Trophoblast cell (in vitro differentiated cells and primary cell): ENCODE results near the gene TMEM244.
"Not testable (repeated sequence)": the region's sequence is repeated elsewhere in the genome, so short reads cannot be mapped to it uniquely, and the experiment has no call there.

Experiments
- DNase-seq, 2 donors: peaks; one replicate each; pipeline ENCODE4 v3.0.0-alpha.2; 2016
- H2AFZ ChIP-seq: 2 replicates; pipeline ENCODE4 v1.6.1; 2013; ENCODE audit warnings: low read length, moderate library complexity, mild to moderate bottlenecking; ENCODE audit not compliant: insufficient read depth, poor library complexity
- H2AK5ac ChIP-seq: 2 replicates; pipeline ENCODE4 v1.6.1; 2013; ENCODE audit warnings: mild to moderate bottlenecking, low read length
- H2BK120ac ChIP-seq: 2 replicates; pipeline ENCODE4 v1.6.1; 2013; ENCODE audit warnings: low read length, mild to moderate bottlenecking, moderate library complexity; ENCODE audit not compliant: insufficient read depth, poor library complexity
- H2BK12ac ChIP-seq: 2 replicates; pipeline ENCODE4 v1.6.1; 2013; ENCODE audit warnings: mild to moderate bottlenecking, low read length, moderate library complexity
- H2BK5ac ChIP-seq: 2 replicates; pipeline ENCODE4 v1.6.1; 2013; ENCODE audit warnings: low read length, low read depth, moderate library complexity, mild to moderate bottlenecking; ENCODE audit not compliant: poor library complexity
- H3K14ac ChIP-seq: 2 replicates; pipeline ENCODE4 v1.6.1; 2013; ENCODE audit warnings: mild to moderate bottlenecking, low read length
- H3K18ac ChIP-seq: 2 replicates; pipeline ENCODE4 v1.6.1; 2013; ENCODE audit warnings: mild to moderate bottlenecking, low read length
- H3K23ac ChIP-seq: 2 replicates; pipeline ENCODE4 v1.6.1; 2013; ENCODE audit warnings: low read length
- H3K27ac ChIP-seq: 2 replicates; pipeline ENCODE4 v1.5.1; 2013; ENCODE audit warnings: low read depth, mild to moderate bottlenecking, inconsistent platforms, low read length, moderate library complexity
- H3K27me3 ChIP-seq: 2 replicates; pipeline ENCODE4 v1.6.1; 2013; ENCODE audit warnings: inconsistent platforms, mild to moderate bottlenecking, low read length, moderate library complexity; ENCODE audit not compliant: insufficient read depth
- H3K36me3 ChIP-seq, 2 experiments: 1 replicate in 1 of 2; 2 replicates in 1 of 2; pipeline ENCODE4 v1.6.1; 2013; ENCODE audit warnings: low read length in 2 of 2, mild to moderate bottlenecking in 2 of 2, moderate library complexity in 1 of 2; ENCODE audit not compliant: insufficient read depth in 2 of 2, control insufficient read depth in 1 of 2
- H3K4ac ChIP-seq: 2 replicates; pipeline ENCODE4 v1.6.1; 2013; ENCODE audit warnings: low read depth, mild to moderate bottlenecking, low read length, moderate library complexity
- H3K4me1 ChIP-seq, 2 experiments: 1 replicate in 1 of 2; 2 replicates in 1 of 2; pipeline ENCODE4 v1.6.1; 2013; ENCODE audit warnings: low read length in 2 of 2, mild to moderate bottlenecking in 2 of 2, moderate library complexity in 1 of 2; ENCODE audit not compliant: insufficient read depth in 2 of 2, control insufficient read depth in 1 of 2
- H3K4me2 ChIP-seq: 2 replicates; pipeline ENCODE4 v1.6.1; 2013; ENCODE audit warnings: inconsistent platforms, mild to moderate bottlenecking, low read length, moderate library complexity
- H3K4me3 ChIP-seq: 2 replicates; pipeline ENCODE4 v1.5.1; 2013; ENCODE audit warnings: mild to moderate bottlenecking, low read depth, low read length, inconsistent platforms
- H3K79me1 ChIP-seq: one replicate; pipeline ENCODE4 v1.6.1; 2013; ENCODE audit warnings: low read length
- H3K79me2 ChIP-seq: 2 replicates; pipeline ENCODE4 v1.6.1; 2013; ENCODE audit warnings: low read length, mild to moderate bottlenecking; ENCODE audit not compliant: control insufficient read depth, insufficient read depth, poor library complexity
- H3K9ac ChIP-seq: 2 replicates; pipeline ENCODE4 v1.6.1; 2013; ENCODE audit warnings: mild to moderate bottlenecking, low read length
- H3K9me3 ChIP-seq: 2 replicates; pipeline ENCODE4 v1.6.1; 2013; ENCODE audit warnings: low read depth, mild to moderate bottlenecking, control low read depth, inconsistent platforms, low read length; ENCODE audit not compliant: insufficient read depth
- H4K12ac ChIP-seq: 2 replicates; pipeline ENCODE4 v1.6.1; 2013; ENCODE audit warnings: low read depth, mild to moderate bottlenecking, low read length, moderate library complexity
- H4K8ac ChIP-seq: 2 replicates; pipeline ENCODE4 v1.6.1; 2013; ENCODE audit warnings: low read depth, mild to moderate bottlenecking, low read length, moderate library complexity
- H4K91ac ChIP-seq: one replicate; pipeline ENCODE4 v1.6.1; 2013; ENCODE audit warnings: low read depth, mild to moderate bottlenecking, low read length, moderate library complexity
- WGBS: extraction: QIAGEN DNeasy Blood & Tissue Kit; methylation state at CpG from one replicate; pipeline ENCODE4 v1.1.7; 2013; ENCODE audit warnings: missing lambda C conversion rate; ENCODE audit not compliant: insufficient read length, insufficient coverage; ENCODE audit errors: extremely low coverage; 5-methylcytosine and 5-hydroxymethylcytosine counted together

The TMEM244 gene

DNA sequence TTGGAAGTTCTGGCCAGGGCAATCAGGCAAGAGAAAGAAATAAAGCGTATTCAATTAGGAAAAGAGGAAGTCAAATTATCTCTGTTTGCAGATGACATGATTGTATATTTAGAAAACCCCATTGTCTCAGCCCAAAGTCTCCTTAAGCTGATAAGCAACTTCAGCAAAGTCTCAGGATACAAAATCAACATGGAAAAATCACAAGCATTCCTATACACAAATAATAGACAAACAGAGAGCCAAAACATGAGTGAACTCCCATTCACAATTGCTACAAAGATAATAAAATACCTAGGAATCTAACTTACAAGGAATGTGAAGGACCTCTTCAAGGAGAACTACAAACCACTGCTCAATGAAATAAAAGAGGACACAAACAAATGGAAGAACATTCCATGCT lies 21.6 kb downstream of the TMEM244 start:
- H4K12ac ChIP-seq, H2BK120ac ChIP-seq, H3K4me2 ChIP-seq, H3K36me3 ChIP-seq, H3K79me2 ChIP-seq, DNase-seq, H2BK12ac ChIP-seq, H2AK5ac ChIP-seq, H4K8ac ChIP-seq, H3K27ac ChIP-seq, H3K4me1 ChIP-seq, H4K91ac ChIP-seq, H3K4me3 ChIP-seq, H2AFZ ChIP-seq, H3K23ac ChIP-seq, H3K9ac ChIP-seq, H3K79me1 ChIP-seq, H2BK5ac ChIP-seq, H3K9me3 ChIP-seq, H3K14ac ChIP-seq, H3K27me3 ChIP-seq, H3K4ac ChIP-seq, H3K18ac ChIP-seq: not testable (repeated sequence)
- WGBS: no CpG with 5 or more reads among the region's 1 CpG

DNA sequence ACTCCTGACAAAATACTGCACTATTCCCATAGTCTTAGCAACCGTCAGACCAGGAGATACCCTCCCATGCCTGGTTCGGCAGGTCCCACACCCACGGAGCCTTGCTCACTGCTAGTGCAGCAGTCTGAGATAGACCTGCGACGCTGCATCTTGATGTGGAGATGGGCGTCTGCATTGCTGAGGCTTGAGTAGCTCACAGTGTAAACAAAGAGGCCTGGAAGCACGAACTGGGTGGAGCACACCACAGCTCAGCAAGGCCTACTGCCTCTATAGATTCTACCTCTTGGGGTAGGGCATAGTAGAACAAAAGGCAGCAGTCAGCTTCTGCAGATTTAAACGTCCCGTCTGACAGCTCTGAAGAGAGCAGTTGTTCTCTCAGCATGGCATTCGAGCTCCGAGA lies 25.4 kb downstream of the TMEM244 start:
- Histone ChIP-seq H3K4ac (no peak overlapping the region), H2BK120ac (no peak overlapping the region), H3K23ac (no peak overlapping the region), H4K91ac (no peak overlapping the region), H3K27ac (no peak overlapping the region), H3K18ac (no peak overlapping the region), H3K4me2 (no peak overlapping the region), H3K14ac (no peak overlapping the region), H2AFZ (no peak overlapping the region), H2BK5ac (no peak overlapping the region), H3K9ac (no peak overlapping the region), H3K36me3 (no peaks in the 10 kb centered on the region), H3K79me1 (no peaks in the 10 kb centered on the region), H4K12ac (no peak overlapping the region), H3K27me3 (no peaks in the 10 kb centered on the region), H3K9me3 (peaks cover 3% of the 10 kb centered on the region), H2AK5ac (no peak overlapping the region), H3K79me2 (no peaks in the 10 kb centered on the region), H4K8ac (no peak overlapping the region), H3K4me1 (no peaks in the 10 kb centered on the region), H2BK12ac (no peak overlapping the region), H3K4me3 (no peak overlapping the region)
- no peak for DNase-seq
- WGBS: no CpG with 5 or more reads among the region's 11 CpGs

DNA sequence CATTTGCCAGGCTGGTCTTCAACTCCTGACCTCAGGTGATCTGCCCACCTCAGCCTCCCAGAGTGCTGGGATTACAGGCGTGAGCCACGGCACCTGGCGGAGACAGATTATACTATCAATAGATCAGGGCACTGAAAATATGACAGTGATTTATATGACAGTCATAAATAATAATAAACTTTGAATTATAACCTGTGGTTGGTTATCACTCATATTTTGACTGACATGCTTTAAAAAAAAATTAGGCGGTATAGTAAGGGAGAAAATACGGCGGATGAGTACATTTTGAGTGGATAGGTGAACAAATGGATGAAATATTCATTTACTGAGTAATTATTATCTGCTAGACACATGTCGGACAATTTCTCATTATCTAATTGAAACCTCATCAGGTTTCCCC lies 28.8 kb downstream of the TMEM244 start:
- no peak overlapping the region for H4K91ac ChIP-seq
- H3K9ac ChIP-seq: no peak overlapping the region
- H3K9me3 ChIP-seq: peaks cover 3% of the 10 kb centered on the region
- no peak overlapping the region for H2BK5ac ChIP-seq
- no peak overlapping the region for H2BK12ac ChIP-seq
- H4K12ac ChIP-seq: no peak overlapping the region
- H3K4me2 ChIP-seq: no peak overlapping the region
- no peak overlapping the region for H2BK120ac ChIP-seq
- no peak overlapping the region for H3K14ac ChIP-seq
- WGBS: no CpG with 5 or more reads among the region's 7 CpGs
- no peak overlapping the region for H4K8ac ChIP-seq
- H3K4me3 ChIP-seq: no peak overlapping the region
- H3K4me1 ChIP-seq: no peaks in the 10 kb centered on the region
- no peak overlapping the region for H3K23ac ChIP-seq
- H3K36me3 ChIP-seq: no peaks in the 10 kb centered on the region
- no peak overlapping the region for H3K18ac ChIP-seq
- H2AK5ac ChIP-seq: no peak overlapping the region
- no peak overlapping the region for H2AFZ ChIP-seq
- no peak overlapping the region for H3K4ac ChIP-seq
- H3K27me3 ChIP-seq: no peaks in the 10 kb centered on the region
- no peak overlapping the region for H3K27ac ChIP-seq
- H3K79me1 ChIP-seq: no peaks in the 10 kb centered on the region
- DNase-seq: no peak
- no peaks in the 10 kb centered on the region for H3K79me2 ChIP-seq

DNA sequence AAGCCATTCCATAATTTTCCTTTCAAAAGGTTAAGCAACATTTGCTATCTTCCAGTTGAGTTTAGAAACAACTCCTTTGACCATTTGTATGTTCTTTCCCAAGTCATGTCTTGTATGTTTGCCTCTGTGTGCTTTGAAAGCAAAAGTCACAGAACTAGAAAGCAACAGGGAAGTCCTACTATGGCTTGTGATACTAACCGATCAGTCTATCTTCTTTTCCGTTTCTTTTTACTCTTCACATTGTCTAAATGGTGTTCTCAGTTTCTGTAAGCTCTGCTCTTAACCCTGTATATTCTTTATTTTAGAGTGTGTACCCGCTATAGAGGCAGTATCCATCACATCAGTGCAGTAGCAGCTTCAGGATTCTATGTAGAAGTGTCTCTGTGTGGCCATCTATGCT lies 32.9 kb downstream of the TMEM244 start:
- Histone ChIP-seq H2BK12ac (no peak overlapping the region), H3K79me2 (no peaks in the 10 kb centered on the region), H3K27me3 (no peaks in the 10 kb centered on the region), H3K4me3 (no peak overlapping the region), H3K4me2 (no peak overlapping the region), H3K4me1 (no peaks in the 10 kb centered on the region), H2BK120ac (no peak overlapping the region), H3K4ac (no peak overlapping the region), H4K91ac (no peak overlapping the region), H2AK5ac (no peak overlapping the region), H3K18ac (no peak overlapping the region), H3K14ac (no peak overlapping the region), H3K9ac (no peak overlapping the region), H3K23ac (no peak overlapping the region), H2AFZ (no peak overlapping the region), H4K8ac (no peak overlapping the region), H3K27ac (no peak overlapping the region), H3K79me1 (no peaks in the 10 kb centered on the region), H4K12ac (no peak overlapping the region), H2BK5ac (no peak overlapping the region), H3K9me3 (no peaks in the 10 kb centered on the region), H3K36me3 (no peaks in the 10 kb centered on the region)
- WGBS: no CpG with 5 or more reads among the region's 3 CpGs
- DNase-seq: no peak
